HL-60 (cell line): ENCODE results near the gene RNF169.

Source experiments
- CTCF ChIP-seq: IDR thresholded peaks from one replicate; pipeline ENCODE4 v1.5.1; 2011; ENCODE audit warnings: low read length, control low read depth, inconsistent platforms; ENCODE audit not compliant: insufficient read depth
- GABPA ChIP-seq: IDR thresholded peaks from 2 replicates; pipeline ENCODE4 v1.6.1; 2012; ENCODE audit warnings: low read depth
- POLR2AphosphoS5 ChIP-seq: IDR thresholded peaks from 2 replicates; pipeline ENCODE4 v1.6.1; 2012; ENCODE audit warnings: low read depth
- SPI1 ChIP-seq: IDR thresholded peaks from 2 replicates; pipeline ENCODE4 v1.6.1; 2012; ENCODE audit warnings: low read depth, mild to moderate bottlenecking, borderline replicate concordance
- TF ChIP-seq, protein P1 (sequence below): IDR thresholded peaks from 2 replicates; pipeline ENCODE4 v1.6.1; 2012; ENCODE audit warnings: low read depth; ENCODE audit not compliant: insufficient replicate concordance

DNA sequence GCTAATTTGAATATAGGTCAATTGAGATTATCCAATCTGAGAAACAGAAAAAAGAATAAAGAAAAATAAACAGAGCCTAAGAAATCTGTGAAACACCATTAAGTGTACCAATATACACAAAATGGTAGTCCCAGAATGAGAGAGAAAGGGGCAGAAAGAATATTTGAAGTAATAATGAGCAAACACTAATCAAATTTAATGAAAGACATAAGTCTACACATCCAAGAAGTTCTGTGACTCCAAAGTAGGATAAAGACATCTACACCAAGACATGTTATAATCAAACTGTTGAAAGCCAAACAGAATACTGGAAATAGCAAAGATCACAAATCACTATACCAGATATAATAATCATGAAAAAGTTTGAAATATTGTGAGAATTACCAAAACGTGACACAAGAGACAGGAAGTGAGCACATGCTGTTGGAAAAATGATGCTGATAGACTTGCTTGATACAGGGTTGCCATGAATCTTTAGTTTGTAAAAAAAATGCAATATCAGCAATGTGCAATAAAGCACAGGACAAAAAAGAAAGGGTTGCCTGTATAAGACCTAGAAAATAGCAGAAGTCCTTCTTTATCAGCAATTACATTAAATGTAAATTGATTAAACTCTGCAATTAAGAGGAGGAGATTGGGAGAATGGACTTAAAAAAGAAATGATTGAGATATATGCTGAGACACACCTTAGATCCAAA, 75.8 kb downstream of the RNF169 start:
- TF ChIP-seq CTCF = no peak
- no peak for TF ChIP-seq POLR2AphosphoS5
- no peak for TF ChIP-seq GABPA
- no peak for TF ChIP-seq SPI1
- TF ChIP-seq, protein P1, sequence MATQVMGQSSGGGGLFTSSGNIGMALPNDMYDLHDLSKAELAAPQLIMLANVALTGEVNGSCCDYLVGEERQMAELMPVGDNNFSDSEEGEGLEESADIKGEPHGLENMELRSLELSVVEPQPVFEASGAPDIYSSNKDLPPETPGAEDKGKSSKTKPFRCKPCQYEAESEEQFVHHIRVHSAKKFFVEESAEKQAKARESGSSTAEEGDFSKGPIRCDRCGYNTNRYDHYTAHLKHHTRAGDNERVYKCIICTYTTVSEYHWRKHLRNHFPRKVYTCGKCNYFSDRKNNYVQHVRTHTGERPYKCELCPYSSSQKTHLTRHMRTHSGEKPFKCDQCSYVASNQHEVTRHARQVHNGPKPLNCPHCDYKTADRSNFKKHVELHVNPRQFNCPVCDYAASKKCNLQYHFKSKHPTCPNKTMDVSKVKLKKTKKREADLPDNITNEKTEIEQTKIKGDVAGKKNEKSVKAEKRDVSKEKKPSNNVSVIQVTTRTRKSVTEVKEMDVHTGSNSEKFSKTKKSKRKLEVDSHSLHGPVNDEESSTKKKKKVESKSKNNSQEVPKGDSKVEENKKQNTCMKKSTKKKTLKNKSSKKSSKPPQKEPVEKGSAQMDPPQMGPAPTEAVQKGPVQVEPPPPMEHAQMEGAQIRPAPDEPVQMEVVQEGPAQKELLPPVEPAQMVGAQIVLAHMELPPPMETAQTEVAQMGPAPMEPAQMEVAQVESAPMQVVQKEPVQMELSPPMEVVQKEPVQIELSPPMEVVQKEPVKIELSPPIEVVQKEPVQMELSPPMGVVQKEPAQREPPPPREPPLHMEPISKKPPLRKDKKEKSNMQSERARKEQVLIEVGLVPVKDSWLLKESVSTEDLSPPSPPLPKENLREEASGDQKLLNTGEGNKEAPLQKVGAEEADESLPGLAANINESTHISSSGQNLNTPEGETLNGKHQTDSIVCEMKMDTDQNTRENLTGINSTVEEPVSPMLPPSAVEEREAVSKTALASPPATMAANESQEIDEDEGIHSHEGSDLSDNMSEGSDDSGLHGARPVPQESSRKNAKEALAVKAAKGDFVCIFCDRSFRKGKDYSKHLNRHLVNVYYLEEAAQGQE = no peak
